HEK293 (cell line): ENCODE results near the gene PITHD1.

Experiments
- CTCF ChIA-PET: fragments of 350-600 bp; formaldehyde crosslinking; extraction: SDS; loops from one replicate; lab custom pipeline; 2021; ENCODE audit warnings: antibody characterized with exemption; lab: Yijun Ruan, JAX
- POLR2A ChIA-PET: fragments of 300-600 bp; formaldehyde crosslinking; extraction: SDS; loops from one replicate; lab custom pipeline; 2020; ENCODE audit warnings: antibody characterized with exemption, inconsistent platforms; lab: Yijun Ruan, JAX
- H3K27ac ChIP-seq: fragments of 200-500 bp; sonication (Bioruptor generic); 2 replicates; pipeline ENCODE4 v1.5.1; 2014; ENCODE audit warnings: low read depth, low read length, control low read depth, inconsistent platforms; ENCODE audit errors: extremely low read depth
- H3K36me3 ChIP-seq, 2 experiments: fragments of 200-500 bp in 1 of 2; sonication (Bioruptor generic) in 1 of 2; 1 replicate in 1 of 2; 2 replicates in 1 of 2; pipeline ENCODE4 v1.5.1; 2014 to 2017; ENCODE audit warnings: inconsistent platforms in 2 of 2, low read length in 2 of 2; ENCODE audit not compliant: control insufficient read depth in 2 of 2, insufficient read depth in 1 of 2
- H3K4me1 ChIP-seq: fragments of 200-500 bp; sonication (Bioruptor generic); 2 replicates; pipeline ENCODE4 v1.5.1; 2014; ENCODE audit warnings: mild to moderate bottlenecking, low read length, inconsistent platforms; ENCODE audit not compliant: control insufficient read depth, insufficient read depth
- H3K4me3 ChIP-seq: 2 replicates; pipeline ENCODE4 v1.5.1; 2011; ENCODE audit warnings: low read depth, mild to moderate bottlenecking, control low read depth, low read length, moderate library complexity
- H3K9me3 ChIP-seq: fragments of 200-500 bp; sonication (Bioruptor generic); 2 replicates; pipeline ENCODE4 v1.5.1; 2014; ENCODE audit warnings: low read depth, low read length, inconsistent platforms; ENCODE audit not compliant: control insufficient read depth, insufficient read depth
- BCL11A ChIP-seq: fragments of 450-650 bp; formaldehyde crosslinking; IDR thresholded peaks from 2 replicates; pipeline ENCODE4 v1.5.1; 2016; ENCODE audit warnings: low read depth, missing biosample characterization, missing genetic modification characterization
- CTCF ChIP-seq: fragments of 450-650 bp; formaldehyde crosslinking; IDR thresholded peaks from 2 replicates; pipeline ENCODE4 v1.5.1; 2016; ENCODE audit warnings: missing biosample characterization, missing genetic modification characterization
- FEZF1 ChIP-seq: fragments of 450-650 bp; formaldehyde crosslinking; IDR thresholded peaks from 2 replicates; pipeline ENCODE4 v1.5.1; 2016; ENCODE audit warnings: missing biosample characterization, missing genetic modification characterization
- GLI4 ChIP-seq: fragments of 450-650 bp; formaldehyde crosslinking; IDR thresholded peaks from 2 replicates; pipeline ENCODE4 v1.5.1; 2016; ENCODE audit warnings: missing biosample characterization, missing genetic modification characterization
- HOXA7 ChIP-seq: sonication (generic); formaldehyde crosslinking; IDR thresholded peaks from 2 replicates; pipeline ENCODE4 v1.8.1; 2022; ENCODE audit warnings: missing genetic modification reagents, borderline replicate concordance
- KLF1 ChIP-seq: fragments of 450-650 bp; formaldehyde crosslinking; IDR thresholded peaks from 2 replicates; pipeline ENCODE4 v1.5.1; 2016; ENCODE audit warnings: missing biosample characterization, missing genetic modification characterization
- PRDM10 ChIP-seq: fragments of 450-650 bp; formaldehyde crosslinking; IDR thresholded peaks from 2 replicates; pipeline ENCODE4 v1.5.1; 2016; ENCODE audit warnings: missing biosample characterization, missing genetic modification characterization
- SCRT2 ChIP-seq: fragments of 450-650 bp; formaldehyde crosslinking; IDR thresholded peaks from 2 replicates; pipeline ENCODE4 v1.5.1; 2016; ENCODE audit warnings: missing biosample characterization, missing genetic modification characterization
- TCF7L2 ChIP-seq: IDR thresholded peaks from 2 replicates; pipeline ENCODE4 v1.6.1; 2011; ENCODE audit warnings: low read depth, mild to moderate bottlenecking, inconsistent platforms, low read length, moderate library complexity, borderline replicate concordance
- YY1 ChIP-seq: fragments of 450-650 bp; formaldehyde crosslinking; IDR thresholded peaks from 2 replicates; pipeline ENCODE4 v1.5.1; 2018; ENCODE audit warnings: missing biosample characterization, missing genetic modification characterization
- ZBTB1 ChIP-seq: fragments of 450-650 bp; formaldehyde crosslinking; IDR thresholded peaks from 2 replicates; pipeline ENCODE4 v1.5.1; 2016; ENCODE audit warnings: missing biosample characterization, missing genetic modification characterization
- ZBTB21 ChIP-seq: fragments of 450-650 bp; formaldehyde crosslinking; IDR thresholded peaks from 2 replicates; pipeline ENCODE4 v1.5.1; 2017; ENCODE audit warnings: missing biosample characterization, missing genetic modification characterization
- ZNF112 ChIP-seq: fragments of 450-650 bp; formaldehyde crosslinking; IDR thresholded peaks from 2 replicates; pipeline ENCODE4 v1.5.0; 2017; ENCODE audit warnings: missing biosample characterization, missing genetic modification characterization
- ZNF157 ChIP-seq: fragments of 450-650 bp; formaldehyde crosslinking; IDR thresholded peaks from 2 replicates; pipeline ENCODE4 v1.5.1; 2016; ENCODE audit warnings: missing biosample characterization, missing genetic modification characterization
- ZNF175 ChIP-seq: fragments of 450-650 bp; formaldehyde crosslinking; IDR thresholded peaks from 2 replicates; pipeline ENCODE4 v1.5.1; 2016; ENCODE audit warnings: missing biosample characterization, missing genetic modification characterization
- ZNF202 ChIP-seq: fragments of 450-650 bp; formaldehyde crosslinking; IDR thresholded peaks from 2 replicates; pipeline ENCODE4 v1.5.1; 2016; ENCODE audit warnings: missing biosample characterization, missing genetic modification characterization, borderline replicate concordance
- ZNF214 ChIP-seq: fragments of 450-650 bp; formaldehyde crosslinking; IDR thresholded peaks from 2 replicates; pipeline ENCODE4 v1.5.1; 2017; ENCODE audit warnings: missing biosample characterization, mild to moderate bottlenecking, missing genetic modification characterization, borderline replicate concordance
- ZNF248 ChIP-seq: fragments of 450-650 bp; formaldehyde crosslinking; IDR thresholded peaks from 2 replicates; pipeline ENCODE4 v1.5.1; 2017; ENCODE audit warnings: missing biosample characterization, missing genetic modification characterization
- ZNF274 ChIP-seq, 2 experiments: fragments of 200-500 bp in 1 of 2; fragments of 450-650 bp in 1 of 2; sonication (Bioruptor generic) in 1 of 2; formaldehyde crosslinking in 1 of 2; IDR thresholded peaks; 2 replicates each; pipeline versions ENCODE4 v1.5.1 to v1.6.1; 2014 to 2016; ENCODE audit warnings: borderline replicate concordance in 1 of 2, inconsistent platforms in 1 of 2, low read length in 1 of 2, missing biosample characterization in 1 of 2, missing genetic modification characterization in 1 of 2
- ZNF324 ChIP-seq: fragments of 450-650 bp; formaldehyde crosslinking; IDR thresholded peaks from 2 replicates; pipeline ENCODE4 v1.5.1; 2016; ENCODE audit warnings: missing biosample characterization, missing genetic modification characterization
- ZNF354C ChIP-seq: fragments of 450-650 bp; formaldehyde crosslinking; IDR thresholded peaks from 2 replicates; pipeline ENCODE4 v1.5.1; 2016; ENCODE audit warnings: missing biosample characterization, missing genetic modification characterization, low read depth, borderline replicate concordance
- ZNF433 ChIP-seq: fragments of 450-650 bp; formaldehyde crosslinking; IDR thresholded peaks from 2 replicates; pipeline ENCODE4 v1.5.1; 2016; ENCODE audit warnings: missing biosample characterization, missing genetic modification characterization, low read depth
- ZNF529 ChIP-seq: fragments of 450-650 bp; formaldehyde crosslinking; IDR thresholded peaks from 2 replicates; pipeline ENCODE4 v1.5.1; 2017; ENCODE audit warnings: missing genetic modification characterization, missing biosample characterization; ENCODE audit not compliant: insufficient replicate concordance
- ZNF654 ChIP-seq: fragments of 450-650 bp; formaldehyde crosslinking; IDR thresholded peaks from 2 replicates; pipeline ENCODE4 v1.5.1; 2016; ENCODE audit warnings: low read depth, missing biosample characterization, missing genetic modification characterization

PITHD1 gene

GRCh38 chr1:23797478-23798448 lies 19.5 kb downstream of the PITHD1 start:
- ChIA-PET CTCF (interaction anchor here (0.9 to 5.6 kb wide), 5 partner anchors 8 to 112 kb away, joined by 3 to 52 read pairs (median 4); no protein-coding TSS in a partner anchor), POLR2A (interaction anchor here (0.6 to 5.5 kb wide), 6 partner anchors 7 to 243 kb away, joined by 3 to 47 read pairs (median 8); partner anchors contain the start of genes HMGCL, LYPLA2 and PITHD1)
- H3K27ac ChIP-seq = no peak overlapping the region
- peaks cover 3% of the 10 kb centered on the region; the same call in 1 of the 2 replicates for H3K4me1 ChIP-seq
- H3K4me3 ChIP-seq = no peak overlapping the region
- TF ChIP-seq ZNF354C (tag by site-specific recombination) (no peak), ZNF112 (tag by site-specific recombination) (no peak), GLI4 (tag by site-specific recombination) (no peak), ZNF324 (tag by site-specific recombination) (no peak), BCL11A (tag by site-specific recombination) (no peak), ZNF214 (tag by site-specific recombination) (no peak), ZNF654 (tag by site-specific recombination) (no peak), ZNF274 (IDR thresholded peaks at IDR 0.05; ENCODE audit: low read length) (no peak), ZNF274 (tag by site-specific recombination; IDR thresholded peaks at IDR 0.05; ENCODE audit: borderline replicate concordance) (no peak), TCF7L2 (no peak), PRDM10 (no peak), ZNF433 (tag by site-specific recombination) (no peak), ZBTB21 (tag by site-specific recombination) (no peak), ZNF157 (tag by site-specific recombination) (no peak), FEZF1 (no peak), YY1 (no peak)
- peaks cover 0 to 73% of the 10 kb centered on the region in 2 experiments; a peak in 2 of 3 replicates for H3K36me3 ChIP-seq
- H3K9me3 ChIP-seq = no peaks in the 10 kb centered on the region

- TF ChIP-seq ZNF529 (no peak), CTCF (tag by site-specific recombination) (peak; percentile 40; the same call in 1 of the 2 replicates), ZNF202 (tag by site-specific recombination) (no peak), ZNF175 (no peak), HOXA7 (CRISPR knock-in tag) (no peak), SCRT2 (tag by site-specific recombination) (peak; percentile 53), ZNF248 (tag by site-specific recombination) (no peak), ZBTB1 (tag by site-specific recombination) (no peak), ZNF433 (tag by site-specific recombination) (no peak), KLF1 (tag by site-specific recombination) (no peak), ZNF157 (tag by site-specific recombination) (no peak)
- H3K4me1 ChIP-seq = peaks cover 3% of the 10 kb centered on the region; the same call in 1 of the 2 replicates
- no peak overlapping the region for H3K4me3 ChIP-seq
- peaks cover 0 to 67% of the 10 kb centered on the region in 2 experiments; a peak in 2 of 3 replicates for H3K36me3 ChIP-seq
- H3K9me3 ChIP-seq = no peaks in the 10 kb centered on the region
- ChIA-PET CTCF (interaction anchor here (0.6 to 5.6 kb wide), 6 partner anchors 8 to 360 kb away, joined by 3 to 52 read pairs (median 4); no protein-coding TSS in a partner anchor), POLR2A (interaction anchor here (0.6 to 5.5 kb wide), 6 partner anchors 8 to 291 kb away, joined by 3 to 47 read pairs (median 7); partner anchors contain the start of genes ELOA, HMGCL, LYPLA2 and PITHD1)
- H3K27ac ChIP-seq = no peak overlapping the region
Observed at GRCh38 chr1:23798662-23799142, 20.5 kb downstream of the PITHD1 start.
